Measurements from ENCODE around the gene ELK1.
"Not testable (repeated sequence)": the region's sequence is repeated elsewhere in the genome, so short reads cannot be mapped to it uniquely, and the experiment has no call there.

ELK1 gene

GRCh38 chrX:47650164-47651042 is at the start of gene ELK1:
ELK1 (minus strand) TSS chrX:47650563; CDS start chrX:47641441, 9,122 bp downstream.
- peak; percentile 93 for DNase-seq

- no peak for DNase-seq
These were observed 46.8 kb upstream of the ELK1 start for GRCh38 chrX:47697181-47697580.

GRCh38 chrX:47690175-47690574 is 39.8 kb upstream of the ELK1 start:
- DNase-seq: no peak

- DNase-seq: no peak
These were observed 36.9 kb upstream of the ELK1 start for GRCh38 chrX:47687263-47687662.

GRCh38 chrX:47683829-47684205 is 33.5 kb upstream of the ELK1 start:
- no peak for DNase-seq

- no peak for DNase-seq
These were observed 32.9 kb upstream of the ELK1 start for GRCh38 chrX:47683184-47683828.

GRCh38 chrX:47675959-47676859 is 25.8 kb upstream of the ELK1 start:
- DNase-seq: not testable (repeated sequence)

- DNase-seq: no peak
These were observed 24.4 kb upstream of the ELK1 start for GRCh38 chrX:47674776-47675175.

- not testable (repeated sequence) for DNase-seq
These were observed 15.4 kb upstream of the ELK1 start for GRCh38 chrX:47665797-47666196.

- DNase-seq: no peak
These were observed 14.4 kb upstream of the ELK1 start for GRCh38 chrX:47664737-47665136.

GRCh38 chrX:47662144-47662657 is 11.8 kb upstream of the ELK1 start:
- no peak for DNase-seq

- no peak for DNase-seq
These were observed 11.2 kb upstream of the ELK1 start for GRCh38 chrX:47661539-47661938.

- DNase-seq: no peak
These were observed 9.0 kb upstream of the ELK1 start for GRCh38 chrX:47659421-47659726.

- peak; percentile 88 for DNase-seq
These were observed 8.5 kb upstream of the ELK1 start, which contains the start of gene UXT for GRCh38 chrX:47658684-47659420. UXT (minus strand) TSS chrX:47659180; CDS start chrX:47658927, 253 bp downstream.

GRCh38 chrX:47658301-47658683 is 7.9 kb upstream of the ELK1 start:
- no peak for DNase-seq

- no peak for DNase-seq
These were observed 911 bp upstream of the ELK1 start for GRCh38 chrX:47651043-47651905.

GRCh38 chrX:47649781-47650163 is 591 bp downstream of the ELK1 start:
- DNase-seq: no peak

GRCh38 chrX:47649271-47649670 is 1.1 kb downstream of the ELK1 start:
- no peak for DNase-seq

- no peak for DNase-seq
These were observed 2.0 kb downstream of the ELK1 start for GRCh38 chrX:47648376-47648775.

GRCh38 chrX:47646636-47647035 is 3.7 kb downstream of the ELK1 start:
- DNase-seq: no peak

GRCh38 chrX:47645530-47645929 is 4.8 kb downstream of the ELK1 start:
- no peak for DNase-seq

Data from NCI-H1436 (cell line).